ENCODE measurements around the gene CALML5. TPM values are rescaled to one million over a fixed set of nuclear protein-coding genes. Genes with fewer than 3 reads are reported as not detected.

CALML5 gene
- total and polyA plus RNA-seq, 8 donors: not detected

DNA sequence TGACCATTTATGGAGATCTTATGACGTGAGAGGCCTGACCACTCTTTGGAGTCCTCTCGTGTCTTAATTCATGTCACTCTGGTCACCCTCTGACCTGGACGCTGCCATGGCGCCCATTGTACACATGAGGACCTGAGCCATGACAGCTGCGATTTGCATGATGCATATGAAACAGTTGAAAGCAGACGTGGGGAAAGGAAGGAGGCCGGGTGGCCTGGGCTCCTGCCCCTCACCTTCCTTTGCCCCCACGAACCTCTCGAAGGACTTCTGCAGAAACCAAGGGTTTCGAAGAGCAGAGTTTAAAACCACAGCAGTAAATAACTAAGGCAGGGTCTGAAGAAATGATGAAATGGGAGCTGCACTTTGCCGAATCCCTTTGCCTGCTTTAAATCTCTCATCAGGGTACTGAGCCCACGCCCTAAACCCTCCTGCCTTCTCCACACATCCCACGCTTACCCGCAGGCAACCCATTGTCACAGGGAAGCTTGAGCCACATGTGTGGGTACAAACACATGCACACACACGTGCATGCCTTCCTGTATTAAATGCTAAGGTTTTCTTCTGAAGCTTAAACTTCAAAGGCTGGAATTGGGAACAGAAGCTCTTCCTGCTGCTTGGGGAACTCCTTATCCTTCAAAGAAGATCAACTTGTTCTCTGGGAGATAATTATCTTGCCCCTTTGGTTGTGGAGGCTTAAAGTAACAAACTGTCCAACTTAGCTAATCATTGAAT lies 13.7 kb upstream of the CALML5 start:
- FAIRE-seq: no peak
- no peak overlapping the region for H3K27ac ChIP-seq
- peak in 2 of 6 donors; percentile 6 to 9 for DNase-seq
- H3K9me3 ChIP-seq: no peaks in the 10 kb centered on the region
- ATAC-seq: no peak
- no peaks in the 10 kb centered on the region for H3K36me3 ChIP-seq
- 87 to 90% methylated on average over 15 of the region's 15 CpGs for WGBS, 2 donors
- peaks cover 0 to 8% (median 5%) of the 10 kb centered on the region in 3 donors for H3K4me1 ChIP-seq
- no peak overlapping the region for H3K4me3 ChIP-seq
- TF ChIP-seq, protein P1, sequence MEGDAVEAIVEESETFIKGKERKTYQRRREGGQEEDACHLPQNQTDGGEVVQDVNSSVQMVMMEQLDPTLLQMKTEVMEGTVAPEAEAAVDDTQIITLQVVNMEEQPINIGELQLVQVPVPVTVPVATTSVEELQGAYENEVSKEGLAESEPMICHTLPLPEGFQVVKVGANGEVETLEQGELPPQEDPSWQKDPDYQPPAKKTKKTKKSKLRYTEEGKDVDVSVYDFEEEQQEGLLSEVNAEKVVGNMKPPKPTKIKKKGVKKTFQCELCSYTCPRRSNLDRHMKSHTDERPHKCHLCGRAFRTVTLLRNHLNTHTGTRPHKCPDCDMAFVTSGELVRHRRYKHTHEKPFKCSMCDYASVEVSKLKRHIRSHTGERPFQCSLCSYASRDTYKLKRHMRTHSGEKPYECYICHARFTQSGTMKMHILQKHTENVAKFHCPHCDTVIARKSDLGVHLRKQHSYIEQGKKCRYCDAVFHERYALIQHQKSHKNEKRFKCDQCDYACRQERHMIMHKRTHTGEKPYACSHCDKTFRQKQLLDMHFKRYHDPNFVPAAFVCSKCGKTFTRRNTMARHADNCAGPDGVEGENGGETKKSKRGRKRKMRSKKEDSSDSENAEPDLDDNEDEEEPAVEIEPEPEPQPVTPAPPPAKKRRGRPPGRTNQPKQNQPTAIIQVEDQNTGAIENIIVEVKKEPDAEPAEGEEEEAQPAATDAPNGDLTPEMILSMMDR (IDR thresholded peaks at IDR 0.05): no peak
- H3K27me3 ChIP-seq: no peaks in the 10 kb centered on the region
- intact Hi-C loops (cut with DNase I): no loop called here

- intact Hi-C loops (cut with DNase I): no loop called here
Measured at GRCh38 chr10:5512331-5512730, 13.0 kb upstream of the CALML5 start.

GRCh38 chr10:5511885-5512280 lies 12.5 kb upstream of the CALML5 start:
- H3K27ac ChIP-seq: no peak overlapping the region
- intact Hi-C loops (cut with DNase I): no loop called here

More at GRCh38 chr10:5512331-5512730, 13.0 kb upstream of the CALML5 start:
- H3K4me3 ChIP-seq: no peak overlapping the region
- no peak for ATAC-seq
- 92% methylated on average over 25 of the region's 25 CpGs for WGBS, 2 donors
- H3K27me3 ChIP-seq: no peaks in the 10 kb centered on the region
- no peak for FAIRE-seq
- peaks cover 0 to 1% (median 0%) of the 10 kb centered on the region in 3 donors for H3K4me1 ChIP-seq
- peak in 2 of 6 donors; percentile 25 to 33 for DNase-seq
- TF ChIP-seq, protein P1 (IDR thresholded peaks at IDR 0.05): no peak
- no peak overlapping the region for H3K27ac ChIP-seq
- H3K9me3 ChIP-seq: no peaks in the 10 kb centered on the region
- no peaks in the 10 kb centered on the region for H3K36me3 ChIP-seq

GRCh38 chr10:5511231-5511884 lies 12.0 kb upstream of the CALML5 start:
- Histone ChIP-seq H3K27me3 (no peaks in the 10 kb centered on the region), H3K4me3 (no peak overlapping the region), H3K36me3 (no peaks in the 10 kb centered on the region), H3K27ac (no peak overlapping the region), H3K9me3 (no peaks in the 10 kb centered on the region), H3K4me1 (no peaks in the 10 kb centered on the region)
- no peak for ATAC-seq
- DNase-seq: peak in 2 of 6 donors; percentile 38 to 41
- no peak for FAIRE-seq
- TF ChIP-seq, protein P1 (IDR thresholded peaks at IDR 0.05): no peak
- intact Hi-C loops (cut with DNase I): no loop called here
- WGBS, 2 donors: 93 to 94% methylated on average over 32 of the region's 32 CpGs

More at GRCh38 chr10:5511885-5512280, 12.5 kb upstream of the CALML5 start:
- H3K36me3 ChIP-seq: no peaks in the 10 kb centered on the region
- WGBS, 2 donors: 91% methylated on average over 17 of the region's 17 CpGs
- TF ChIP-seq, protein P1 (IDR thresholded peaks at IDR 0.05): no peak
- FAIRE-seq: no peak
- ATAC-seq: no peak
- no peak overlapping the region for H3K4me3 ChIP-seq
- peak in 2 of 6 donors; percentile 13 to 20 for DNase-seq
- no peaks in the 10 kb centered on the region for H3K4me1 ChIP-seq
- no peaks in the 10 kb centered on the region for H3K27me3 ChIP-seq
- H3K9me3 ChIP-seq: no peaks in the 10 kb centered on the region

Measured in pancreas (tissue), 10 donors.